ENCODE measurements around the gene DLG2. TPM values are rescaled to one million over a fixed set of nuclear protein-coding genes. Genes with fewer than 3 reads are reported as not detected.
"Not testable (repeated sequence)": the region's sequence is repeated elsewhere in the genome, so short reads cannot be mapped to it uniquely, and the experiment has no call there.

Gene DLG2
- polyA plus RNA-seq, 3 donors = 0.24 to 0.39 TPM; not detected in 1

- Histone ChIP-seq H3K4me1 (ENCODE audit: control insufficient read depth in 1 of 2, insufficient read depth in 2 of 2, low read length in 2 of 2) (peaks cover 11 to 21% of the 10 kb centered on the region in 2 donors), H3K9me3 (replicated peaks in 1 of 2; ENCODE audit: control insufficient read depth in 1 of 2, insufficient read depth in 1 of 2, low read length in 2 of 2) (no peaks in the 10 kb centered on the region), H3K36me3 (replicated peaks in 1 of 2; ENCODE audit: control insufficient read depth in 1 of 2, insufficient read depth in 2 of 2, low read length in 2 of 2) (peaks cover 49 to 73% of the 10 kb centered on the region in 2 donors), H3K79me2 (ENCODE audit: insufficient read depth, low read length) (peaks cover 71% of the 10 kb centered on the region), H3K27me3 (ENCODE audit: control insufficient read depth in 2 of 2, insufficient read depth in 2 of 2, low read length in 2 of 2) (no peaks in the 10 kb centered on the region), H4K20me1 (ENCODE audit: insufficient read depth, low read length) (peaks cover 65% of the 10 kb centered on the region), H3K4me3 (replicated peaks in 1 of 3; ENCODE audit: low read depth in 2 of 3, low read length in 3 of 3) (no peak overlapping the region), H3K4me2 (replicated peaks; ENCODE audit: extremely low read depth, low read length, poor library complexity, severe bottlenecking) (no peak overlapping the region), H3K9ac (ENCODE audit: insufficient read depth, low read length, poor library complexity, severe bottlenecking) (no peak overlapping the region), H2AFZ (ENCODE audit: insufficient read depth, low read depth, low read length, poor library complexity, severe bottlenecking) (no peak overlapping the region), H3K27ac (ENCODE audit: low read depth in 1 of 2, low read length in 2 of 2) (no peak overlapping the region)
- no peak overlapping the region for H3K4me3 Mint-ChIP-seq
- DNase-seq = no peak
- H3K36me3 Mint-ChIP-seq = peaks cover 40 to 41% of the 10 kb centered on the region in 2 donors
- no peak overlapping the region for H3K27ac Mint-ChIP-seq
- intact Hi-C loops (cut with micrococcal nuclease) = no loop called here
- no CpG with 5 or more reads among the region's 1 CpG for WGBS (ENCODE audit: insufficient coverage)
- no peaks in the 10 kb centered on the region for H3K9me3 Mint-ChIP-seq
- H3K27me3 Mint-ChIP-seq (ENCODE audit: low read depth in 3 of 3) = no peaks in the 10 kb centered on the region
- peaks cover 28% of the 10 kb centered on the region for H3K4me1 Mint-ChIP-seq
- TF ChIP-seq CTCF (IDR thresholded peaks at IDR 0.05) = no peak
Observed at GRCh38 chr11:85658180-85658579, 31.0 kb upstream of the DLG2 start.

GRCh38 chr11:85656777-85657176, 29.6 kb upstream of the DLG2 start:
- Histone ChIP-seq H3K79me2 (ENCODE audit: insufficient read depth, low read length) (peaks cover 57% of the 10 kb centered on the region), H3K36me3 (replicated peaks in 1 of 2; ENCODE audit: control insufficient read depth in 1 of 2, insufficient read depth in 2 of 2, low read length in 2 of 2) (peaks cover 53 to 76% of the 10 kb centered on the region in 2 donors), H3K27ac (ENCODE audit: low read depth in 1 of 2, low read length in 2 of 2) (no peak overlapping the region), H3K4me2 (replicated peaks; ENCODE audit: extremely low read depth, low read length, poor library complexity, severe bottlenecking) (no peak overlapping the region), H3K4me1 (ENCODE audit: control insufficient read depth in 1 of 2, insufficient read depth in 2 of 2, low read length in 2 of 2) (peaks cover 3 to 8% of the 10 kb centered on the region in 2 donors), H3K9ac (ENCODE audit: insufficient read depth, low read length, poor library complexity, severe bottlenecking) (no peak overlapping the region), H3K4me3 (replicated peaks in 1 of 3; ENCODE audit: low read depth in 2 of 3, low read length in 3 of 3) (no peak overlapping the region), H3K9me3 (replicated peaks in 1 of 2; ENCODE audit: control insufficient read depth in 1 of 2, insufficient read depth in 1 of 2, low read length in 2 of 2) (no peaks in the 10 kb centered on the region), H4K20me1 (ENCODE audit: insufficient read depth, low read length) (peaks cover 51% of the 10 kb centered on the region), H3K27me3 (ENCODE audit: control insufficient read depth in 2 of 2, insufficient read depth in 2 of 2, low read length in 2 of 2) (no peaks in the 10 kb centered on the region), H2AFZ (ENCODE audit: insufficient read depth, low read depth, low read length, poor library complexity, severe bottlenecking) (no peak overlapping the region)
- peaks cover 24% of the 10 kb centered on the region for H3K4me1 Mint-ChIP-seq
- H3K36me3 Mint-ChIP-seq = peaks cover 44 to 49% of the 10 kb centered on the region in 2 donors
- no peak for TF ChIP-seq CTCF (IDR thresholded peaks at IDR 0.05)
- no peak overlapping the region for H3K27ac Mint-ChIP-seq
- intact Hi-C loops (cut with micrococcal nuclease) = no loop called here
- no CpG with 5 or more reads among the region's 1 CpG for WGBS (ENCODE audit: insufficient coverage)
- H3K4me3 Mint-ChIP-seq = no peak overlapping the region
- H3K27me3 Mint-ChIP-seq (ENCODE audit: low read depth in 3 of 3) = no peaks in the 10 kb centered on the region
- no peaks in the 10 kb centered on the region for H3K9me3 Mint-ChIP-seq
- no peak for DNase-seq

GRCh38 chr11:85654343-85654742, 27.2 kb upstream of the DLG2 start:
- H3K27me3 ChIP-seq (ENCODE audit: control insufficient read depth in 2 of 2, insufficient read depth in 2 of 2, low read length in 2 of 2); H3K9me3 ChIP-seq (replicated peaks in 1 of 2; ENCODE audit: control insufficient read depth in 1 of 2, insufficient read depth in 1 of 2, low read length in 2 of 2); H3K4me2 ChIP-seq (replicated peaks; ENCODE audit: extremely low read depth, low read length, poor library complexity, severe bottlenecking); H3K27ac ChIP-seq (ENCODE audit: low read depth in 1 of 2, low read length in 2 of 2); H3K27me3 Mint-ChIP-seq (ENCODE audit: low read depth in 3 of 3); DNase-seq; H3K4me3 ChIP-seq (replicated peaks in 1 of 3; ENCODE audit: low read depth in 2 of 3, low read length in 3 of 3); H3K9me3 Mint-ChIP-seq; H3K9ac ChIP-seq (ENCODE audit: insufficient read depth, low read length, poor library complexity, severe bottlenecking); H3K4me1 ChIP-seq (ENCODE audit: control insufficient read depth in 1 of 2, insufficient read depth in 2 of 2, low read length in 2 of 2); H3K4me3 Mint-ChIP-seq; intact Hi-C loops (cut with micrococcal nuclease); H2AFZ ChIP-seq (ENCODE audit: insufficient read depth, low read depth, low read length, poor library complexity, severe bottlenecking): not testable (repeated sequence)
- H3K27ac Mint-ChIP-seq = peak overlapping the region in 1 of 7 donors; percentile 6
- H3K4me1 Mint-ChIP-seq = peaks cover 12% of the 10 kb centered on the region
- Histone ChIP-seq H4K20me1 (ENCODE audit: insufficient read depth, low read length) (peaks cover 30% of the 10 kb centered on the region), H3K79me2 (ENCODE audit: insufficient read depth, low read length) (peaks cover 45% of the 10 kb centered on the region), H3K36me3 (replicated peaks in 1 of 2; ENCODE audit: control insufficient read depth in 1 of 2, insufficient read depth in 2 of 2, low read length in 2 of 2) (peaks cover 46 to 66% of the 10 kb centered on the region in 2 donors)
- WGBS (ENCODE audit: insufficient coverage) = no CpG with 5 or more reads among the region's 4 CpGs
- H3K36me3 Mint-ChIP-seq = peaks cover 29 to 39% of the 10 kb centered on the region in 2 donors

Data from CD14-positive monocyte (primary cell).